ENCODE measurements around the gene KCNIP4.

DNA sequence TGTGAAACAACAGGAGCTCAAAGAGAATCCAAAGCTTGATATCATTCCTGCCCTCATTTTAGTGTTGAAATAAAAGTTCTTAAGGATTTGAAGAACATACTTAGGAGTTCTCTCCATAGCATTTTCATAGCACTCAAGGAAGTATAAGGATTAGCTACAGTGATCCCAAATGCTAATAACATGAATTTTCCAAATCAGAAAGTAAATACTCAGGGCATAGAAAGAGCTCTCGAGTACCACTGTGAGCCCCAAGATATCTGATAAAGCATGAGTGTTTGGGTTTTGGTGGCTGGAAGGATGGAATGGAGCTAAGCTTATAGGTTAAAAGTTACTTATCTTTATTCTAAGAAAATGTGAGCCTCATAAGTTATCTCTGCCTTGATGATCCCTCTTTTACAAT is 584.9 kb downstream of the KCNIP4 start:
- no peak for TF ChIP-seq POLR2A (IDR thresholded peaks at IDR 0.05)
- TF ChIP-seq, protein P1, sequence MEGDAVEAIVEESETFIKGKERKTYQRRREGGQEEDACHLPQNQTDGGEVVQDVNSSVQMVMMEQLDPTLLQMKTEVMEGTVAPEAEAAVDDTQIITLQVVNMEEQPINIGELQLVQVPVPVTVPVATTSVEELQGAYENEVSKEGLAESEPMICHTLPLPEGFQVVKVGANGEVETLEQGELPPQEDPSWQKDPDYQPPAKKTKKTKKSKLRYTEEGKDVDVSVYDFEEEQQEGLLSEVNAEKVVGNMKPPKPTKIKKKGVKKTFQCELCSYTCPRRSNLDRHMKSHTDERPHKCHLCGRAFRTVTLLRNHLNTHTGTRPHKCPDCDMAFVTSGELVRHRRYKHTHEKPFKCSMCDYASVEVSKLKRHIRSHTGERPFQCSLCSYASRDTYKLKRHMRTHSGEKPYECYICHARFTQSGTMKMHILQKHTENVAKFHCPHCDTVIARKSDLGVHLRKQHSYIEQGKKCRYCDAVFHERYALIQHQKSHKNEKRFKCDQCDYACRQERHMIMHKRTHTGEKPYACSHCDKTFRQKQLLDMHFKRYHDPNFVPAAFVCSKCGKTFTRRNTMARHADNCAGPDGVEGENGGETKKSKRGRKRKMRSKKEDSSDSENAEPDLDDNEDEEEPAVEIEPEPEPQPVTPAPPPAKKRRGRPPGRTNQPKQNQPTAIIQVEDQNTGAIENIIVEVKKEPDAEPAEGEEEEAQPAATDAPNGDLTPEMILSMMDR (IDR thresholded peaks at IDR 0.05), result no peak
